Endothelial cell of umbilical vein (primary cell): ENCODE data around the gene HEXIM2. TPM values are rescaled to one million over a fixed set of nuclear protein-coding genes. Genes with fewer than 3 reads are reported as not detected.

Experiments
- BruUV-seq: library from RNA; stranded (reverse); fragments of 400-500 nt; replicated peaks from 2 replicates; lab custom pipeline; 2021; lab: Mats Ljungman, UMichigan
- CTCF ChIA-PET: fragments of 300-600, 350-600 bp; sonication (Branson Sonifier 250); formaldehyde crosslinking; loops from one replicate; lab custom pipeline; 2021; ENCODE audit warnings: antibody characterized with exemption, inconsistent platforms; lab: Charles Lee
- POLR2A ChIA-PET: fragments of 300-600, 350-600 bp; sonication (Branson Sonifier 250); formaldehyde crosslinking; loops from one replicate; lab custom pipeline; 2021; ENCODE audit warnings: antibody characterized with exemption, inconsistent platforms; lab: Charles Lee
- DNase-seq: peaks from one replicate; pipeline ENCODE4 v3.0.0-alpha.2; 2011; ENCODE audit warnings: low read depth, low spot score
- FAIRE-seq: peaks from 2 replicates; lab custom pipeline; 2011; peaks lifted over from hg19 to GRCh38; lab: Jason Lieb, UNC
- H2AFZ ChIP-seq: 2 replicates; pipeline ENCODE4 v1.6.0; 2012; ENCODE audit warnings: low read depth, low read length, control low read depth, inconsistent platforms
- H3K27ac ChIP-seq: 2 replicates; pipeline ENCODE4 v1.5.1; 2011; ENCODE audit warnings: low read depth, mild to moderate bottlenecking, control low read depth, low read length, moderate library complexity; ENCODE audit not compliant: insufficient read depth
- H3K27me3 ChIP-seq, 2 experiments: 2 replicates each; pipeline versions ENCODE4 v1.6.0 to v1.6.1; 2011; ENCODE audit warnings: low read length in 2 of 2, mixed read lengths in 1 of 2; ENCODE audit not compliant: control insufficient read depth in 2 of 2, insufficient read depth in 2 of 2
- H3K36me3 ChIP-seq, 2 experiments: 2 replicates in 1 of 2; 3 replicates in 1 of 2; pipeline ENCODE4 v1.5.1; 2011; ENCODE audit warnings: low read length in 2 of 2, mild to moderate bottlenecking in 1 of 2, moderate library complexity in 1 of 2; ENCODE audit not compliant: control insufficient read depth in 2 of 2, insufficient read depth in 2 of 2; ENCODE audit errors: extremely low read depth in 1 of 2
- H3K4me1 ChIP-seq: 3 replicates; pipeline ENCODE4 v1.5.1; 2011; ENCODE audit warnings: mild to moderate bottlenecking, low read length; ENCODE audit not compliant: control insufficient read depth, insufficient read depth; ENCODE audit errors: extremely low read depth
- H3K4me2 ChIP-seq: 2 replicates; pipeline ENCODE4 v1.6.1; 2011; ENCODE audit warnings: low read length, control low read depth, mixed read lengths; ENCODE audit not compliant: insufficient read depth
- H3K4me3 ChIP-seq, 3 experiments: fragments of 200-600 bp in 1 of 3; sonication (generic), shearing (Covaris generic) in 1 of 3; replicated peaks in 1 of 3; 2 replicates each; pipeline ENCODE4 v1.5.1; 2011 to 2016; ENCODE audit warnings: control low read depth in 3 of 3, low read length in 3 of 3, mild to moderate bottlenecking in 2 of 3, inconsistent platforms in 1 of 3, low read depth in 1 of 3, moderate library complexity in 1 of 3; ENCODE audit not compliant: insufficient read depth in 1 of 3
- H3K79me2 ChIP-seq: 2 replicates; pipeline ENCODE4 v1.6.0; 2012; ENCODE audit warnings: low read length, inconsistent platforms; ENCODE audit not compliant: control insufficient read depth, insufficient read depth
- H3K9ac ChIP-seq: replicated peaks from 2 replicates; pipeline ENCODE3; 2011; ENCODE audit warnings: low read length, control low read depth; ENCODE audit not compliant: insufficient read depth; ENCODE audit errors: extremely low read depth
- H3K9me1 ChIP-seq: replicated peaks from 3 replicates; pipeline ENCODE4 v1.6.0; 2011; ENCODE audit warnings: mild to moderate bottlenecking, low read length; ENCODE audit not compliant: control insufficient read depth, insufficient read depth; ENCODE audit errors: extremely low read depth
- H3K9me3 ChIP-seq: replicated peaks from 2 replicates; pipeline ENCODE4 v1.5.1; 2012; ENCODE audit warnings: low read length, inconsistent platforms; ENCODE audit not compliant: control insufficient read depth, insufficient read depth
- H4K20me1 ChIP-seq: replicated peaks from 2 replicates; pipeline ENCODE3; 2011; ENCODE audit warnings: mild to moderate bottlenecking, low read length; ENCODE audit not compliant: control insufficient read depth, insufficient read depth; ENCODE audit errors: extremely low read depth
- EZH2 ChIP-seq: IDR thresholded peaks from 2 replicates; pipeline ENCODE4 v1.6.1; 2012; ENCODE audit warnings: borderline replicate concordance, low read depth, mild to moderate bottlenecking, moderate library complexity, low read length, inconsistent platforms; ENCODE audit not compliant: severe bottlenecking
- FOS ChIP-seq: IDR thresholded peaks from 2 replicates; pipeline ENCODE4 v1.6.1; 2011; ENCODE audit warnings: mild to moderate bottlenecking, low read length, moderate library complexity, borderline replicate concordance; ENCODE audit not compliant: insufficient read depth
- MYC ChIP-seq: IDR thresholded peaks from one replicate; pipeline ENCODE4 v1.6.1; 2011; ENCODE audit warnings: mild to moderate bottlenecking, low read depth, low read length
- POLR2A ChIP-seq: IDR thresholded peaks from 2 replicates; pipeline ENCODE4 v1.6.1; 2012; ENCODE audit warnings: low read depth, mild to moderate bottlenecking, control low read depth, low read length
- POLR2AphosphoS5 ChIP-seq: IDR thresholded peaks from 2 replicates; pipeline ENCODE4 v1.6.1; 2012; ENCODE audit warnings: low read depth, mild to moderate bottlenecking, control low read depth, low read length, moderate library complexity; ENCODE audit not compliant: insufficient read depth
- dilution Hi-C: fragments of 300-500 bp; cut with MboI; formaldehyde crosslinking; loops from one replicate; pipeline ENCODE4 v1.15.0; 2019; ENCODE audit warnings: low sequenced_read_pairs; ENCODE audit not compliant: extremely low pct_ligation_motif_present
- intact Hi-C: fragments of 100-400 bp; cut with micrococcal nuclease; formaldehyde crosslinking; loops from one replicate; pipeline ENCODE4 v1.10.0; 2022
- polyA plus RNA-seq, 4 experiments: library from polyadenylated mRNA; depleted of rRNA in 3 of 4; stranded (reverse) in 3 of 4; unstranded in 1 of 4; fragments of >200 nt; gene quantifications; 2 replicates each; pipeline versions ENCODE4 v1.2.1 to v1.2.3, GENCODE V29; 2011 to 2012; ENCODE audit warnings: missing spikeins in 1 of 4
- total RNA-seq: library from RNA; stranded (reverse); gene quantifications from 2 replicates; pipeline ENCODE4 v1.2.3, GENCODE V29; 2021
- TF ChIP-seq, protein P1 (sequence below): IDR thresholded peaks from 2 replicates; pipeline ENCODE4 v1.6.1; 2011; ENCODE audit not compliant: insufficient read depth, insufficient read length
- TF ChIP-seq, protein P2 (sequence below), 2 donors: IDR thresholded peaks; 1 replicate in 1 of 2; 2 replicates in 1 of 2; pipeline ENCODE4 v1.5.1; 2011; ENCODE audit warnings: low read length in 2 of 2, mild to moderate bottlenecking in 2 of 2, moderate library complexity in 2 of 2, control low read depth in 1 of 2, inconsistent platforms in 1 of 2, low read depth in 1 of 2; ENCODE audit not compliant: insufficient read depth in 1 of 2; ENCODE audit errors: extremely low read depth in 1 of 2

Gene HEXIM2
- total and polyA plus RNA-seq, 2 donors (not counting 3 experiments of a cell fraction or from before 2014, with no cell fraction given): 2.9 to 3.8 TPM

- H3K27me3 ChIP-seq: no peaks in the 10 kb centered on the region
- TF ChIP-seq FOS (no peak), EZH2 (no peak), MYC (no peak), POLR2AphosphoS5 (peak; percentile 58), POLR2A (peak; percentile 32)
- TF ChIP-seq, protein P1, sequence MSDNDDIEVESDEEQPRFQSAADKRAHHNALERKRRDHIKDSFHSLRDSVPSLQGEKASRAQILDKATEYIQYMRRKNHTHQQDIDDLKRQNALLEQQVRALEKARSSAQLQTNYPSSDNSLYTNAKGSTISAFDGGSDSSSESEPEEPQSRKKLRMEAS: no peak
- TF ChIP-seq, protein P2, sequence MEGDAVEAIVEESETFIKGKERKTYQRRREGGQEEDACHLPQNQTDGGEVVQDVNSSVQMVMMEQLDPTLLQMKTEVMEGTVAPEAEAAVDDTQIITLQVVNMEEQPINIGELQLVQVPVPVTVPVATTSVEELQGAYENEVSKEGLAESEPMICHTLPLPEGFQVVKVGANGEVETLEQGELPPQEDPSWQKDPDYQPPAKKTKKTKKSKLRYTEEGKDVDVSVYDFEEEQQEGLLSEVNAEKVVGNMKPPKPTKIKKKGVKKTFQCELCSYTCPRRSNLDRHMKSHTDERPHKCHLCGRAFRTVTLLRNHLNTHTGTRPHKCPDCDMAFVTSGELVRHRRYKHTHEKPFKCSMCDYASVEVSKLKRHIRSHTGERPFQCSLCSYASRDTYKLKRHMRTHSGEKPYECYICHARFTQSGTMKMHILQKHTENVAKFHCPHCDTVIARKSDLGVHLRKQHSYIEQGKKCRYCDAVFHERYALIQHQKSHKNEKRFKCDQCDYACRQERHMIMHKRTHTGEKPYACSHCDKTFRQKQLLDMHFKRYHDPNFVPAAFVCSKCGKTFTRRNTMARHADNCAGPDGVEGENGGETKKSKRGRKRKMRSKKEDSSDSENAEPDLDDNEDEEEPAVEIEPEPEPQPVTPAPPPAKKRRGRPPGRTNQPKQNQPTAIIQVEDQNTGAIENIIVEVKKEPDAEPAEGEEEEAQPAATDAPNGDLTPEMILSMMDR (IDR thresholded peaks at IDR 0.05; ENCODE audit: extremely low read depth in 1 of 2, insufficient read depth in 1 of 2, low read depth in 1 of 2, low read length in 2 of 2): no peak
- H3K9ac ChIP-seq: peak overlapping the region; percentile 62
- dilution Hi-C loops: no loop called here
- H3K27ac ChIP-seq: peak overlapping the region; percentile 42
- intact Hi-C loops: loop anchor here (1.0 to 10.0 kb wide), 3 partner anchors 48 to 225 kb away; partner anchors contain the start of gene MAP3K14
- H3K4me3 ChIP-seq: peak overlapping the region; percentile 68 to 95 (median 90)
- peaks cover 24% of the 10 kb centered on the region for H3K4me1 ChIP-seq
- H3K79me2 ChIP-seq: peaks cover 30% of the 10 kb centered on the region
- BruUV-seq: no TSS peak
- POLR2A ChIA-PET: interaction anchor here (1.0 to 6.1 kb wide), 11 partner anchors 8 to 251 kb away, joined by 3 to 189 read pairs (median 7); partner anchors contain the start of genes ACBD4, HEXIM2, MAP3K14 and NMT1
- CTCF ChIA-PET: interaction anchor here (0.8 to 10.4 kb wide), 20 partner anchors 9 to 166 kb away, joined by 3 to 393 read pairs (median 6); partner anchors contain the start of genes ACBD4, HEXIM2 and MAP3K14
- H3K9me1 ChIP-seq: no peaks in the 10 kb centered on the region
- peak overlapping the region; percentile 85 for H3K4me2 ChIP-seq
- H3K9me3 ChIP-seq: no peaks in the 10 kb centered on the region
- peak; percentile 69 for FAIRE-seq
- peak; percentile 72 for DNase-seq
- no peak overlapping the region for H2AFZ ChIP-seq
- H3K36me3 ChIP-seq: no peaks in the 10 kb centered on the region
- H4K20me1 ChIP-seq: no peaks in the 10 kb centered on the region
Measured at GRCh38 chr17:45149669-45150664, 11.7 kb upstream of the HEXIM2 start.
